GM23248 (cell line): Measurements from ENCODE around the gene PNMA6A. TPM values are rescaled to one million over a fixed set of nuclear protein-coding genes. Genes with fewer than 3 reads are reported as not detected.
"Not testable (repeated sequence)": the region's sequence is repeated elsewhere in the genome, so short reads cannot be mapped to it uniquely, and the experiment has no call there.

Source experiments
- DNase-seq: peaks from one replicate; pipeline ENCODE4 v3.0.0-alpha.2; 2015
- H2AFZ ChIP-seq: fragments of 200-600 bp; sonication (generic); 2 replicates; pipeline ENCODE4 v1.6.1; 2016; ENCODE audit warnings: antibody characterized with exemption
- H3F3A ChIP-seq: fragments of 200-600 bp; sonication (generic); 2 replicates; pipeline ENCODE4 v1.6.1; 2016; ENCODE audit warnings: mild to moderate bottlenecking, antibody characterized with exemption, mixed run types; ENCODE audit not compliant: insufficient read depth
- H3K27ac ChIP-seq: fragments of 200-600 bp; sonication (generic); 2 replicates; pipeline ENCODE4 v1.5.1; 2016; ENCODE audit warnings: mild to moderate bottlenecking
- H3K27me3 ChIP-seq: fragments of 200-600 bp; sonication (generic); replicated peaks from 2 replicates; pipeline ENCODE4 v1.6.1; 2016; ENCODE audit warnings: mild to moderate bottlenecking; ENCODE audit not compliant: insufficient read depth
- H3K36me3 ChIP-seq: fragments of 200-600 bp; sonication (generic); 2 replicates; pipeline ENCODE4 v1.6.1; 2016; ENCODE audit warnings: low read depth, mild to moderate bottlenecking
- H3K4me1 ChIP-seq: fragments of 200-600 bp; sonication (generic); 2 replicates; pipeline ENCODE4 v1.6.1; 2016; ENCODE audit warnings: mild to moderate bottlenecking; ENCODE audit not compliant: insufficient read depth
- H3K4me2 ChIP-seq: fragments of 200-600 bp; sonication (generic); one replicate; pipeline ENCODE4 v1.6.1; 2016; ENCODE audit warnings: mild to moderate bottlenecking; ENCODE audit not compliant: unreplicated experiment
- H3K4me3 ChIP-seq: fragments of 200-600 bp; sonication (generic); 2 replicates; pipeline ENCODE4 v1.5.1; 2016; ENCODE audit warnings: mild to moderate bottlenecking
- H3K79me2 ChIP-seq: fragments of 200-600 bp; sonication (generic); 2 replicates; pipeline ENCODE4 v1.6.1; 2016; ENCODE audit warnings: mild to moderate bottlenecking; ENCODE audit not compliant: insufficient read depth
- H3K9ac ChIP-seq: fragments of 200-600 bp; sonication (generic); 2 replicates; pipeline ENCODE4 v1.6.1; 2016; ENCODE audit warnings: mild to moderate bottlenecking
- H3K9me2 ChIP-seq: fragments of 200-600 bp; sonication (generic); 2 replicates; pipeline ENCODE4 v1.6.1; 2016; ENCODE audit warnings: mixed run types, mild to moderate bottlenecking, moderate library complexity; ENCODE audit not compliant: insufficient read depth
- H3K9me3 ChIP-seq: fragments of 200-600 bp; sonication (generic); one replicate; pipeline ENCODE4 v1.6.1; 2017; ENCODE audit warnings: low read depth
- H4K20me1 ChIP-seq: fragments of 200-600 bp; sonication (generic); 2 replicates; pipeline ENCODE4 v1.6.0; 2016; ENCODE audit not compliant: insufficient read depth
- EZH2 ChIP-seq: fragments of 200-600 bp; sonication (generic); IDR thresholded peaks from 2 replicates; pipeline ENCODE4 v1.6.1; 2018; ENCODE audit warnings: antibody characterized with exemption, mild to moderate bottlenecking; ENCODE audit not compliant: insufficient read depth, poor library complexity, severe bottlenecking
- EZH2phosphoT487 ChIP-seq: fragments of 200-600 bp; sonication (generic); IDR thresholded peaks from 2 replicates; pipeline ENCODE4 v1.6.1; 2018; ENCODE audit warnings: antibody characterized with exemption, moderate library complexity, mild to moderate bottlenecking, low read depth; ENCODE audit not compliant: insufficient read depth
- WGBS, 2 experiments: methylation state at CpG; one replicate each; pipeline ENCODE4 v1.1.6; 2015 to 2017; ENCODE audit warnings: low lambda C conversion rate in 2 of 2, low coverage in 1 of 2; ENCODE audit errors: missing lambda C conversion rate in 2 of 2; 5-methylcytosine and 5-hydroxymethylcytosine counted together
- in situ Hi-C: fragments of 300-500 bp; cut with MboI; formaldehyde crosslinking; loops from 2 replicates; pipeline ENCODE4 v1.15.0; 2020
- polyA plus RNA-seq: library from polyadenylated mRNA; unstranded; fragments of >200 nt; fragmentation: Nextera tagmentation; extraction: Ambion mirVana; gene quantifications from 2 replicates; pipeline ENCODE4 v1.2.1, GENCODE V29; 2016
- total RNA-seq: library from RNA; depleted of rRNA; stranded (reverse); fragments of >200 nt; shearing (Covaris generic); gene quantifications from 2 replicates; pipeline ENCODE4 v1.2.3, GENCODE V29; 2014

PNMA6A gene
- total and polyA plus RNA-seq, 2 experiments from 2014 or later: 0.19 to 0.22 TPM

DNA sequence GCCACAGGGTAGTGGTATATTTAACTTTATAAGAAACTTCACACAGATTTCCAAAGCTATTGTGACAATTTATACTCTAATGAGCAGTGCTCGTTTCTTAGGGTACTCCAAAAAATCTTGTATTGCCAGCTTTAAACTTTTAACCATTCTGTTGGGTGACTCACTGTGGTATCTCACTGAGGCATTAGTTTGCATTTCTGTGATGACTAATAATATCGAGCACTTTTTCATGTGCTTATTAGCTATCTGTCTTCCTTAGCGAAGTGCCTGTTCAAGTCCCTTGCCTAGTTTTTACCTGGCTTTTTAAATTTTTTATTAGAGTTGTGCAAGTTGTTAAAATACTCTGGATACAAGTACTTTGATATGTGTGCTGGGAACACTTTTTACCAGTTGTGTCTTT is 10.5 kb upstream of the PNMA6A start:
- H3K9me2 ChIP-seq: no peaks in the 10 kb centered on the region
- H3K27ac ChIP-seq: no peak overlapping the region
- no peak overlapping the region for H3K4me3 ChIP-seq
- no peaks in the 10 kb centered on the region for H3K9me3 ChIP-seq
- TF ChIP-seq EZH2phosphoT487 (no peak), EZH2 (no peak)
- no peak overlapping the region for H2AFZ ChIP-seq
- no peaks in the 10 kb centered on the region for H3K79me2 ChIP-seq
- no peaks in the 10 kb centered on the region for H4K20me1 ChIP-seq
- H3K4me2 ChIP-seq: no peak overlapping the region
- no peaks in the 10 kb centered on the region for H3K27me3 ChIP-seq
- no peaks in the 10 kb centered on the region for H3F3A ChIP-seq
- in situ Hi-C loops: no loop called here
- H3K36me3 ChIP-seq: no peaks in the 10 kb centered on the region
- WGBS, 2 experiments: 0 to 2% methylated on average over 3 of the region's 3 CpGs
- peaks cover 8% of the 10 kb centered on the region for H3K4me1 ChIP-seq
- DNase-seq: peak; percentile 68
- H3K9ac ChIP-seq: no peak overlapping the region

DNA sequence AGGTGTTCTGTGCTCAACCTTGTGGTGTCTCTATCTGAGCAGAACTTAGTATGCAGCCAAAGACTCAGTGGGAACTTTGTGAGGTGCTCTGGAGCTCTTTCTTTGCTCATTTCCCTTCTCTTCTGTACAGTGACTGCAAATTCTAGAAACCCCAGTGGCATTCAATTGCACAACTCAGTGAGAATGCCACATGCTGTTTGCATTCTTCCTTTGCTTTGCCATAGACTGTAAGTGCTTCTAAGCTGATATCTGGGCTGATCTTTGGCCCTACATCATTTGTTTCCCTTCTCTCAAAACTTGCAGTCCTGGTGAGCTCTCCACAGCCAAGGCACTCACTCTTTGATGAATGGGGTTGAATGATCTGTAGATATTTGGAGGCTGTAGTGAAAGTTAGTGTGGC is 8.9 kb upstream of the PNMA6A start:
- no peak overlapping the region for H3K9ac ChIP-seq
- no peak overlapping the region for H2AFZ ChIP-seq
- H4K20me1 ChIP-seq: no peaks in the 10 kb centered on the region
- H3K4me1 ChIP-seq: peaks cover 8% of the 10 kb centered on the region
- no peaks in the 10 kb centered on the region for H3K9me2 ChIP-seq
- H3K4me3 ChIP-seq: no peak overlapping the region
- no peak for TF ChIP-seq EZH2
- TF ChIP-seq EZH2phosphoT487: no peak
- no peak overlapping the region for H3K4me2 ChIP-seq
- H3K79me2 ChIP-seq: no peaks in the 10 kb centered on the region
- no peaks in the 10 kb centered on the region for H3K9me3 ChIP-seq
- H3F3A ChIP-seq: no peaks in the 10 kb centered on the region
- no peaks in the 10 kb centered on the region for H3K27me3 ChIP-seq
- no peaks in the 10 kb centered on the region for H3K36me3 ChIP-seq
- in situ Hi-C loops: no loop called here
- H3K27ac ChIP-seq: no peak overlapping the region
- DNase-seq: peak; percentile 40

DNA sequence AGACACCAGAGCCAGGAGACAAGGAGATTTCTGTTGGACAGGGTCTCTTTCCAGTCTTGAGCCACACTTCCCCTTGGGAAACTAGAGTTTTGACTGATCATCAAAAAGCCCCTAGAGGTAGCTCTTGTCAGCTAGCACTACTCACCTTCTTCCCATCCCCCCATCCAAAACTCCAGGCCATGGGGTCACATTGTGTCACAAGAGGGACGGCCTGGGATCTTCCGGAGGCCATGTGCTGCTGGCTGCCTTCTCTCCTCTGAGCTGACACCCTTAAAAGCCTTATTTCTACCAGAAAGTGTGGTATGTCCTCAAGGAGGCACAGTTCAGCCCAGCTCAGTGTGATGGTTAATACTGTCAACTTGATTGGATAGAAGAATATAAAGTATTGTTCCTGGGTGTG is 8.2 kb upstream of the PNMA6A start:
- Histone ChIP-seq H3K27ac (no peak overlapping the region), H3K27me3 (no peaks in the 10 kb centered on the region), H4K20me1 (no peaks in the 10 kb centered on the region), H3K4me1 (peaks cover 8% of the 10 kb centered on the region), H3K4me2 (no peak overlapping the region), H3K9me2 (no peaks in the 10 kb centered on the region), H3K9me3 (no peaks in the 10 kb centered on the region), H3K79me2 (no peaks in the 10 kb centered on the region), H3K4me3 (no peak overlapping the region), H2AFZ (no peak overlapping the region), H3K36me3 (no peaks in the 10 kb centered on the region), H3F3A (no peaks in the 10 kb centered on the region), H3K9ac (no peak overlapping the region)
- 88 to 100% methylated on average over 2 of the region's 2 CpGs for WGBS, 2 experiments
- no peak for DNase-seq
- no peak for TF ChIP-seq EZH2phosphoT487
- TF ChIP-seq EZH2: no peak
- in situ Hi-C loops: no loop called here

DNA sequence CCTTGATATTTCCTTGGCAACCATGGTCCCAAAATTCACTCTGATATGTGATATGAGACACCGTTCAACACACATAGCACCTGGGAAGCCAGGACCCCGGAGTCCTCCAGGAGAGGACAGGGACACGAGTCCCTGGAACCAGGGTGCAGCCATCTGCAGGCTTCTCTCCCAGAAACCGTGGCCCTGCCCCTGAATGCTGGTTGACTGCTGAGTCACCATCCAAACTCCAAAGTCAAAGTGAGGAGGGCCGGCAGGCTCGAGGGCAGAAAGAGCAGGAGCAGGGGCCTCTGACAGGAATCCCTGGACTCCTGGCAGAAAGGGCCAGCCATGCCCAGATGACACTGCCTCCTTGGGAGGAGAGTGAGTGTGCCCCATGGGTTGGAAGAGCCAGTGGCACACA is 6.9 kb upstream of the PNMA6A start:
- no peak overlapping the region for H3K9ac ChIP-seq
- H3K4me3 ChIP-seq: no peak overlapping the region
- no peak overlapping the region for H3K27ac ChIP-seq
- H3K9me3 ChIP-seq: no peaks in the 10 kb centered on the region
- H3K79me2 ChIP-seq: no peaks in the 10 kb centered on the region
- H3K9me2 ChIP-seq: no peaks in the 10 kb centered on the region
- in situ Hi-C loops: no loop called here
- no peaks in the 10 kb centered on the region for H3K27me3 ChIP-seq
- TF ChIP-seq EZH2: no peak
- no peaks in the 10 kb centered on the region for H3F3A ChIP-seq
- DNase-seq: peak; percentile 25
- H3K36me3 ChIP-seq: no peaks in the 10 kb centered on the region
- H3K4me2 ChIP-seq: no peak overlapping the region
- WGBS, 2 experiments: 13 to 55% methylated on average over 4 to 5 of the region's 6 CpGs
- no peak overlapping the region for H2AFZ ChIP-seq
- peaks cover 8% of the 10 kb centered on the region for H3K4me1 ChIP-seq
- H4K20me1 ChIP-seq: no peaks in the 10 kb centered on the region

DNA sequence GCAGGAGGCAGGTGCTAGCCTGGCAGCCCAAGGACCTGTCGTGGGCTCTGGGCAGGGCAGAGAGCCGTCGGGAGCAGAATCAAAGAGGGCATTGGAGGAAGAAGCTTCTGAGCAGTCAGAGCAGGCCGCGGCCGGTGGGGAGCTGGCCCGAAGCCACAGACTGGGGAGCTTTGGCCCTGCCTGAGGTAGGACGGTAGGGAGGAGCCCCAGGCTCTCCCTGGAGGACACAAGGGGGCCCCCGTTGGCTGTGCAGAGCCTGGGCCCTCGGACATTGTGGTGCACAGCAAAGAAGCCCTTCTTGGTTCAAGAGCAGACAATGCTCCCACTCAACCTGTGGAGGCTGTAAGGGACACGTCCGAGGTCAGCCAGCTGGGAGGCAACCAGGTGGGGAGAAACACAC is 5.9 kb upstream of the PNMA6A start:
- DNase-seq, H3K27me3 ChIP-seq, H3K9me3 ChIP-seq, H3F3A ChIP-seq, H3K4me3 ChIP-seq, H3K79me2 ChIP-seq, H3K4me2 ChIP-seq, H3K36me3 ChIP-seq, H4K20me1 ChIP-seq, H3K4me1 ChIP-seq, H3K27ac ChIP-seq, H2AFZ ChIP-seq, H3K9ac ChIP-seq, in situ Hi-C loops, H3K9me2 ChIP-seq: not testable (repeated sequence)
- WGBS, 2 experiments: 60 to 94% methylated on average over 1 to 3 of the region's 12 CpGs

DNA sequence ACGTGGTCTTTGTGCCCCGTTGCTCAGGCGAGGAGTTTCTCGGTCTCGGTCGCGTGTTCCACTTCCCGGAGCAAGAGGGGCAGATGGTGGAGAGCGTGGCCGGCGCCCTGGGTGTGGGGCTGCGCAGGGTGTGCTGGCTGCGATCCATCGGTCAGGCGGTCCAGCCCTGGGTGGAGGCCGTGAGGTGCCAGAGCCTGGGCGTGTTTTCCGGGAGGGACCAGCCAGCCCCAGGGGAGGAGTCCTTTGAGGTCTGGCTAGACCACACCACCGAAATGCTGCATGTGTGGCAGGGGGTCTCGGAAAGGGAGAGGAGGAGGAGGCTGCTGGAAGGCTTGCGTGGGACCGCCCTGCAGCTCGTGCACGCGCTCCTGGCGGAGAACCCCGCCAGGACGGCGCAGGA is 1.1 kb downstream of the PNMA6A start:
- H3K4me3 ChIP-seq, H3K9ac ChIP-seq, in situ Hi-C loops, H3K9me2 ChIP-seq, H3K27me3 ChIP-seq, DNase-seq, H4K20me1 ChIP-seq, H3K79me2 ChIP-seq, H2AFZ ChIP-seq, H3K9me3 ChIP-seq, H3K36me3 ChIP-seq, H3K4me1 ChIP-seq, H3K4me2 ChIP-seq, H3F3A ChIP-seq, H3K27ac ChIP-seq: not testable (repeated sequence)
- no CpG with 5 or more reads among the region's 29 CpGs for WGBS, 2 experiments
